ENCODE data around the gene HOXC10.

Gene HOXC10

DNA sequence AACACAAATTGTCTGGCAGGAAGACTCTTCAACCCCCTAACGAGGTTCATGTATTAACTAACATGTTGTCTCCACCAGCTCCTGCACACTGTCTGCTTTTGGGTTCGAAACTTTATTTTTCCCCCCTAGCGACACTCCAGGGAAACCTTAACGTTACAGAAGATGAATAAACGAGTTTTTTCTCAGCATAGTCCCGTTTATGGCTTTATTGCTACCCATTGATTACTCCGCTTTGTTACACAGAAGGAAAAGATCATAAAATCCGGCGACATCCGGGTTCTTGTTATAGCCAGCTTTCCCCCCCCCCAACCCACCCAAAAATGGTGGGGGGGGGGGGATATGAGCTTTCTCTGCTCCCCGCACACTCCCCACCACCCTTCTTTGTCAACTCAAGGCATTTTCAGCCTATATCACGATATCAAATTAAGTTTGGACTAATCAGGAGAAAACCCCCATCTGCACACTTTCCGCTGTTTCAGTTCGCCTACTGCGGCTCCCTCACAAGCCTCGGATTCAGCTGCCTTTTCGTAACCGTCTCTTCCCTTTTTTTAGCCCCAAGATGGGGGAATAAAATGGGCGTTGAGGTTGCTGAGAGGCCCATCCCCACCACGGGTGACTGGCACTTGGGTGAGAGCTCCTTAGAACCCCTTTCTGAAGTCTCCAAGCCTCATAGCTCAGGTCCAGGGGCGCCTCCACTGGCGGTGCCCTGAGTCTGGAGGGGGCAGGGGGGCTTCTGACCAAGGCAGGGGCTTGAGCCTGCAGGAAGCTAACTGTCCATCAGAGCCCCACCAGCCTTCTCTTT lies 41.9 kb downstream of the HOXC10 start:
- no peak for DNase-seq (ENCODE audit: low read depth)
- H3K4me3 ChIP-seq (ENCODE audit: low read depth, low read length) = no peak overlapping the region
- TF ChIP-seq, protein P1, sequence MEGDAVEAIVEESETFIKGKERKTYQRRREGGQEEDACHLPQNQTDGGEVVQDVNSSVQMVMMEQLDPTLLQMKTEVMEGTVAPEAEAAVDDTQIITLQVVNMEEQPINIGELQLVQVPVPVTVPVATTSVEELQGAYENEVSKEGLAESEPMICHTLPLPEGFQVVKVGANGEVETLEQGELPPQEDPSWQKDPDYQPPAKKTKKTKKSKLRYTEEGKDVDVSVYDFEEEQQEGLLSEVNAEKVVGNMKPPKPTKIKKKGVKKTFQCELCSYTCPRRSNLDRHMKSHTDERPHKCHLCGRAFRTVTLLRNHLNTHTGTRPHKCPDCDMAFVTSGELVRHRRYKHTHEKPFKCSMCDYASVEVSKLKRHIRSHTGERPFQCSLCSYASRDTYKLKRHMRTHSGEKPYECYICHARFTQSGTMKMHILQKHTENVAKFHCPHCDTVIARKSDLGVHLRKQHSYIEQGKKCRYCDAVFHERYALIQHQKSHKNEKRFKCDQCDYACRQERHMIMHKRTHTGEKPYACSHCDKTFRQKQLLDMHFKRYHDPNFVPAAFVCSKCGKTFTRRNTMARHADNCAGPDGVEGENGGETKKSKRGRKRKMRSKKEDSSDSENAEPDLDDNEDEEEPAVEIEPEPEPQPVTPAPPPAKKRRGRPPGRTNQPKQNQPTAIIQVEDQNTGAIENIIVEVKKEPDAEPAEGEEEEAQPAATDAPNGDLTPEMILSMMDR (IDR thresholded peaks at IDR 0.05; ENCODE audit: low read depth, low read length, missing control alignments) = no peak

DNA sequence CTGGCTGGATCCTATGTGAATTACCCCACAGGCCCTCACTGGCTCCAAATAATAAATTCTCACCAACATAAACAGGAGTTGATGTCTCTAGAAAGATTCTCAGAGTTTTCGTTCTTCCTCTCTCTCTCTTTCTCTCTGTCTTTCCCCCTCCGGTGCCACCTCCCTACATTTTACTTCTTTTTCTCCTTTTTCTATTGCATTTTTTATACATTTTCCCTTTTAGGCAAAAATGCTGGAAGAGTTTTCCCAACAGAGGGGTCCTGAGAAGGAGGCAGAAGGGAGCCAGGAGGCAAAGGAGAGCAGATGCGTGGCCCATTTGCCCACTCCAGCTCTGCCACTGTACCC lies 42.5 kb downstream of the HOXC10 start:
- TF ChIP-seq, protein P1 (IDR thresholded peaks at IDR 0.05; ENCODE audit: low read depth, low read length, missing control alignments) = no peak
- DNase-seq (ENCODE audit: low read depth) = no peak
- H3K4me3 ChIP-seq (ENCODE audit: low read depth, low read length) = no peak overlapping the region

DNA sequence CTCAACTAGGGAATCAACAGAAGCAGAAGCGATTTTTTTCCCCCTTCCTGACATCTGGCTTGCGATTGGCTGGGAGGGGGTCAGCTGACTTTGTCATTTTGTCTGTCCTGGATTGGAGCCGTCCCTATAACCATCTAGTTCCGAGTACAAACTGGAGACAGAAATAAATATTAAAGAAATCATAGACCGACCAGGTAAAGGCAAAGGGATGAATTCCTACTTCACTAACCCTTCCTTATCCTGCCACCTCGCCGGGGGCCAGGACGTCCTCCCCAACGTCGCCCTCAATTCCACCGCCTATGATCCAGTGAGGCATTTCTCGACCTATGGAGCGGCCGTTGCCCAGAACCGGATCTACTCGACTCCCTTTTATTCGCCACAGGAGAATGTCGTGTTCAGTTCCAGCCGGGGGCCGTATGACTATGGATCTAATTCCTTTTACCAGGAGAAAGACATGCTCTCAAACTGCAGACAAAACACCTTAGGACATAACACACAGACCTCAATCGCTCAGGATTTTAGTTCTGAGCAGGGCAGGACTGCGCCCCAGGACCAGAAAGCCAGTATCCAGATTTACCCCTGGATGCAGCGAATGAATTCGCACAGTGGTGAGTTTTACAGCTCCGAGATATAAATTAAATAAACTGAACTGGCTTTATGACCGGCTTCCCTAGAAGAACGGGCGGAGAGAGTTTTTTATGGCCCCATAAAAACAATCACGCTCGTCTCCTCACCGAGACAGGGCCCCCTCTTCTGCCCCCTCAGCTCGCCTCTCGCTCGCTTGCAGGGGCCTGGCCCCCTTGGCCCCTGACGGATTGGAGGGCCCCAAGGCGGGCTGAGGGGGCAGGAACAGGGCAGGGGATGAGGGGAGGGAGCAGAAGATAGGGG lies 43.6 kb downstream of the HOXC10 start, which contains the start of gene HOXC6:
HOXC6 (plus strand) TSS at position 127 of the 888 bp plus-strand sequence; CDS start at position 209, 82 bp downstream.
- no peak for DNase-seq (ENCODE audit: low read depth)
- H3K4me3 ChIP-seq (ENCODE audit: low read depth, low read length) = no peak within 1 kb of the TSS
- TF ChIP-seq, protein P1 (IDR thresholded peaks at IDR 0.05; ENCODE audit: low read depth, low read length, missing control alignments) = no peak

GRCh38 chr12:54029529-54030441 lies 44.8 kb downstream of the HOXC10 start:
- TF ChIP-seq, protein P1 (IDR thresholded peaks at IDR 0.05; ENCODE audit: low read depth, low read length, missing control alignments) = no peak
- DNase-seq (ENCODE audit: low read depth) = no peak
- no peak overlapping the region for H3K4me3 ChIP-seq (ENCODE audit: low read depth, low read length)

GRCh38 chr12:54030442-54030801 lies 45.5 kb downstream of the HOXC10 start:
- TF ChIP-seq, protein P1 (IDR thresholded peaks at IDR 0.05; ENCODE audit: low read depth, low read length, missing control alignments) = no peak
- H3K4me3 ChIP-seq (ENCODE audit: low read depth, low read length) = no peak overlapping the region
- DNase-seq (ENCODE audit: low read depth) = no peak

- TF ChIP-seq, protein P1 (IDR thresholded peaks at IDR 0.05; ENCODE audit: low read depth, low read length, missing control alignments) = no peak
- no peak overlapping the region for H3K4me3 ChIP-seq (ENCODE audit: low read depth, low read length)
- DNase-seq (ENCODE audit: low read depth) = no peak
Measured at GRCh38 chr12:54030889-54031471, 46.0 kb downstream of the HOXC10 start.

Measured in GM12864 (cell line).